ENCODE measurements around the gene NLGN1.

NLGN1 gene

DNA sequence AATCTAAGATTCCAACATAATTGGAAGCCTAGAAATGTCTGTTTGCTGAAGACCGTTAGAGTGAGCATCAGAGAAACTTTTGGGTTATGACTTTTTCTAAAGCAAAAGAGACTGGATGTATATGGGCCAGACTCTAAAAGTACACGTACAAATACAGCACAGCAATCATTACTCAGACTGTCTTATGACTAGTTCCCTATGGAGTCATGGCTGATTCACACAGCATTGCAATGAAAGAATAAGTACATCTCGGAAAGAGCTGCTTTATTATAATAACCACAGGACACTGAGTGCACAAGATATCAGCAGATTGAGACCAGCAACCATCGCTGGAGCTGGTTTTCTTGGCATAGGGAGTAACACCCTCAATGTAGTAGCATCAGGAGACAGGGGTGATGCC, 618.6 kb downstream of the NLGN1 start:
- TF ChIP-seq, protein P1, sequence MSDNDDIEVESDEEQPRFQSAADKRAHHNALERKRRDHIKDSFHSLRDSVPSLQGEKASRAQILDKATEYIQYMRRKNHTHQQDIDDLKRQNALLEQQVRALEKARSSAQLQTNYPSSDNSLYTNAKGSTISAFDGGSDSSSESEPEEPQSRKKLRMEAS (IDR thresholded peaks at IDR 0.05; ENCODE audit: low read depth, low read length), result no peak
- TF ChIP-seq, protein P2, sequence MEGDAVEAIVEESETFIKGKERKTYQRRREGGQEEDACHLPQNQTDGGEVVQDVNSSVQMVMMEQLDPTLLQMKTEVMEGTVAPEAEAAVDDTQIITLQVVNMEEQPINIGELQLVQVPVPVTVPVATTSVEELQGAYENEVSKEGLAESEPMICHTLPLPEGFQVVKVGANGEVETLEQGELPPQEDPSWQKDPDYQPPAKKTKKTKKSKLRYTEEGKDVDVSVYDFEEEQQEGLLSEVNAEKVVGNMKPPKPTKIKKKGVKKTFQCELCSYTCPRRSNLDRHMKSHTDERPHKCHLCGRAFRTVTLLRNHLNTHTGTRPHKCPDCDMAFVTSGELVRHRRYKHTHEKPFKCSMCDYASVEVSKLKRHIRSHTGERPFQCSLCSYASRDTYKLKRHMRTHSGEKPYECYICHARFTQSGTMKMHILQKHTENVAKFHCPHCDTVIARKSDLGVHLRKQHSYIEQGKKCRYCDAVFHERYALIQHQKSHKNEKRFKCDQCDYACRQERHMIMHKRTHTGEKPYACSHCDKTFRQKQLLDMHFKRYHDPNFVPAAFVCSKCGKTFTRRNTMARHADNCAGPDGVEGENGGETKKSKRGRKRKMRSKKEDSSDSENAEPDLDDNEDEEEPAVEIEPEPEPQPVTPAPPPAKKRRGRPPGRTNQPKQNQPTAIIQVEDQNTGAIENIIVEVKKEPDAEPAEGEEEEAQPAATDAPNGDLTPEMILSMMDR (IDR thresholded peaks at IDR 0.05; ENCODE audit: low read depth, low read length), result no peak
- TF ChIP-seq MYC (IDR thresholded peaks at IDR 0.05; ENCODE audit: low read depth, low read length), result no peak
- TF ChIP-seq POLR2A (IDR thresholded peaks at IDR 0.05; ENCODE audit: extremely low read depth, insufficient read length), result no peak
- no peak for DNase-seq (ENCODE audit: low read depth)
- H3K4me3 ChIP-seq (ENCODE audit: low read depth, low read length), result no peak overlapping the region

DNA sequence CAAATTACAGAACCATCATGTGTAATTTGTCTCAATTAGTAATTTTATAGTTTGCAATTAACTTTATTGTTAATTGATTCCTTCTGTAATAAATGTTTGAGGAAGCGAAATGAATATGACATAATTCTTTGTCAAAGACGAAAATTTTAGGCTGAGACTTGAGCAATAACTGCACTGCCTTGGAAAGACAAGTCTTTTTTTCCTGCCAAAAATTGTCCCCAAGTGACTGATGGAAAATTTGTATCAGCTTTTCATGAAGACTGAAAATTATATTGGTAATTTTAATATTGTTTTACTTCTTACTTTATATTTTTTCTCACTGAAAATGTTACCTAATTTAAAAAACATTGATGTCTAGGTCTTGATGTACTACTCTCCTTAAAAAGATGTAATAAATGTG, 622.6 kb downstream of the NLGN1 start:
- TF ChIP-seq MYC (IDR thresholded peaks at IDR 0.05; ENCODE audit: low read depth, low read length), result no peak
- TF ChIP-seq, protein P1 (IDR thresholded peaks at IDR 0.05; ENCODE audit: low read depth, low read length), result no peak
- no peak for TF ChIP-seq POLR2A (IDR thresholded peaks at IDR 0.05; ENCODE audit: extremely low read depth, insufficient read length)
- TF ChIP-seq, protein P2 (IDR thresholded peaks at IDR 0.05; ENCODE audit: low read depth, low read length), result no peak
- H3K4me3 ChIP-seq (ENCODE audit: low read depth, low read length), result no peak overlapping the region
- DNase-seq (ENCODE audit: low read depth), result no peak

DNA sequence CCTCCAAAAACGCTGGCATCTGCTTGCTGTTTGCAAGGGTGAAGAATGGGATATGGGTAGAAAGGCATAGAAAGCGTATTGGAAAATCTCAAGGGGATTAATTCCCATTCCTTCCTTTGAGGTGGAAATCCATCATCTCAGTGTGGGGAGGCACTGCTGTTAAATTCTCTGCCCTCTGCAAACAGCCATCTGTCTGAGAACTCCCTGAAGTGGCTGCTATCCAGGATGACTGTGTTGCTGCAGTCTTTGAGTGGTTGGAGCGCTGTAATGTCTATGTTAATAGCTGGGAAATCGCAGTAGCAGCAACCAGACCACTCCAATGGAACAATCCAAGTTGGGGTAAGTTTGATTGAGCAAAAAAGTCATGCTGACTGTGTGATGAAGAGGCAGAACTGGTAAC, 625.9 kb downstream of the NLGN1 start:
- TF ChIP-seq POLR2A (IDR thresholded peaks at IDR 0.05; ENCODE audit: extremely low read depth, insufficient read length), result no peak
- TF ChIP-seq, protein P2 (IDR thresholded peaks at IDR 0.05; ENCODE audit: low read depth, low read length), result no peak
- no peak overlapping the region for H3K4me3 ChIP-seq (ENCODE audit: low read depth, low read length)
- DNase-seq (ENCODE audit: low read depth), result no peak

DNA sequence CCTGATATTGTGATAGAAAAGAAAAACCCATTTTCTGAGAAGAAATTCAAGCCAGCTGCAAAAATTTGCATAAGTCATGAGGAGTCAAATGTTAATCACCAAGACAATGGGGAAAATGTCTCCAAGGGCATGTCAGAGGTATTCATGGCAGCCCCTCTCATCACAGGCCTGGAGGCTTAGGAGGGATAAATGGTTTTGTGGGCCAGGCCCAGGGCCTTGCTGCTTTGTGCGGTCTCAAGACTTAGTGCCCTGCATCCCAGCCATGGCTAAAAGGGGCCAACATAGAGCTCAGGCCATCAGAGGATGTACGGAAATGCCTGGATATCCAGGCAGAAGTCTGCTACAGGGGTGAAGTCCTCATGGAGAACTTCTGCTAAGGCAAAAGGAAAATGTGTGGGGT, 631.1 kb downstream of the NLGN1 start:
- no peak overlapping the region for H3K4me3 ChIP-seq (ENCODE audit: low read depth, low read length)
- no peak for DNase-seq (ENCODE audit: low read depth)
- TF ChIP-seq POLR2A (IDR thresholded peaks at IDR 0.05; ENCODE audit: extremely low read depth, insufficient read length) (no peak), MYC (IDR thresholded peaks at IDR 0.05; ENCODE audit: low read depth, low read length) (no peak)
- TF ChIP-seq, protein P2 (IDR thresholded peaks at IDR 0.05; ENCODE audit: low read depth, low read length), result no peak
- TF ChIP-seq, protein P1 (IDR thresholded peaks at IDR 0.05; ENCODE audit: low read depth, low read length), result no peak

DNA sequence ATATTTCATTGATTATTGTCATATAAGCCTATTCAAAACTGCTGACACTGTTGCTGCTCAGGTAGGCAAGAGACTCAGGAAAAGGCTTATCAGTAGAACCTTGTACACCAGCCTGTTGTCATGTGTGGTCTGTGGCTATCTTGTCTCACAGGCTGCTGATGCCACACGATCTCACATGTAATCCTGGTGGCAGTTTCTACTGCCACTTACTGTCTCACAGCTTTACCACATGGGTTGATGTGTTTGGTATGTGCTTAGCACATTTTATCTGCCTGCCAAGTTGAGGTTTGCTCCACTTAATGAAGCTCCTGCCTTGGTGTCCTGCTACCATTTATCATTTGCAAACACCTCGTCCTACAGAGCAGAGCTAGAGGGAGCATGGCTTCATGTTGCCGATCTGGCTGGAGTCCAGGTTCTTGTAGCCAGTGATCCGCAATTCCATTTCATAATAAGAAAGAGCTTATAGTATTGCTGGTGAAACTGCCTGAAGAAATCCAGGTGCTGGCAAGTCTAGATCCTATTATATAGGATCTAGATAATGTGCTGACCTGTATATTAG, 637.9 kb downstream of the NLGN1 start:
- TF ChIP-seq POLR2A (IDR thresholded peaks at IDR 0.05; ENCODE audit: extremely low read depth, insufficient read length) (no peak), MYC (IDR thresholded peaks at IDR 0.05; ENCODE audit: low read depth, low read length) (no peak)
- TF ChIP-seq, protein P1 (IDR thresholded peaks at IDR 0.05; ENCODE audit: low read depth, low read length), result no peak
- TF ChIP-seq, protein P2 (IDR thresholded peaks at IDR 0.05; ENCODE audit: low read depth, low read length), result no peak
- H3K4me3 ChIP-seq (ENCODE audit: low read depth, low read length), result no peak overlapping the region
- DNase-seq (ENCODE audit: low read depth), result no peak

DNA sequence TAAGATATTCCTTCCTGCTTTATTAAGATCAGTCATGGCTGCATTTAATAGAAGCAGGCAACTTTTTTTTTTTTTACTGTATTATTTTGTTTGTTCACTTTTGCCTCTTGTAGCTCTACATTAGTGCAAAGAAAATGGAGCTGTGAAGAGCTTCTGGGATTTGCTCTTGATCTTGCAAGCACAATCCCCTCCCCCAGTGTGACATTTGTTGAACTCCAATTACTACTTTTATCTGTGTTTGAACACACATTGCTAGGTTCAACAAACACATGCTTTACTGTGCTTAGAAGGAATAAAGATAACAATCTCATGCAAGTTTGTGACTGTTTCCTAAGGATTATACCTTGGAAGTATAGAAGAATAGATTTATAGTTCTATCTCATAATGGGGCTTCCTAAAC, 648.8 kb downstream of the NLGN1 start:
- DNase-seq (ENCODE audit: low read depth), result no peak
- TF ChIP-seq, protein P1 (IDR thresholded peaks at IDR 0.05; ENCODE audit: low read depth, low read length), result no peak
- TF ChIP-seq, protein P2 (IDR thresholded peaks at IDR 0.05; ENCODE audit: low read depth, low read length), result no peak
- TF ChIP-seq POLR2A (IDR thresholded peaks at IDR 0.05; ENCODE audit: extremely low read depth, insufficient read length) (no peak), MYC (IDR thresholded peaks at IDR 0.05; ENCODE audit: low read depth, low read length) (no peak)
- H3K4me3 ChIP-seq (ENCODE audit: low read depth, low read length), result no peak overlapping the region

Data from NB4 (cell line).